HepG2 (cell line): Measurements from ENCODE around the gene NPFFR1. TPM values are rescaled to one million over a fixed set of nuclear protein-coding genes. Genes with fewer than 3 reads are reported as not detected.

Experiments
- ARHGAP35 ChIP-seq: sonication (generic); formaldehyde crosslinking; IDR thresholded peaks from 2 replicates; pipeline ENCODE4 v1.9.0; 2022; ENCODE audit warnings: mild to moderate bottlenecking, inconsistent platforms, moderate library complexity, missing genetic modification reagents, borderline replicate concordance
- HMGXB4 ChIP-seq, 2 experiments: sonication (generic) in 1 of 2; formaldehyde crosslinking in 1 of 2; IDR thresholded peaks; 2 replicates each; pipeline versions ENCODE4 v1.4.0 to v1.6.1; 2018 to 2020; ENCODE audit warnings: missing genetic modification reagents in 2 of 2, borderline replicate concordance in 1 of 2, low read depth in 1 of 2, mild to moderate bottlenecking in 1 of 2, missing biosample characterization in 1 of 2
- HOMEZ ChIP-seq: IDR thresholded peaks from 2 replicates; pipeline ENCODE4 v1.6.1; 2016; ENCODE audit warnings: low read depth
- KAT7 ChIP-seq: IDR thresholded peaks from 2 replicates; pipeline ENCODE4 v1.6.1; 2018; ENCODE audit warnings: borderline replicate concordance, missing compliant biosample characterization
- MATR3 ChIP-seq: sonication (generic); formaldehyde crosslinking; IDR thresholded peaks from 2 replicates; pipeline ENCODE4 v1.4.0; 2020; ENCODE audit warnings: missing genetic modification reagents
- MEIS1 ChIP-seq: sonication (generic); formaldehyde crosslinking; IDR thresholded peaks from 2 replicates; pipeline ENCODE4 v1.9.0; 2021; ENCODE audit warnings: mild to moderate bottlenecking, missing genetic modification reagents, moderate library complexity, borderline replicate concordance
- MTA1 ChIP-seq: sonication (generic); formaldehyde crosslinking; IDR thresholded peaks from 2 replicates; pipeline ENCODE4 v1.4.0; 2020; ENCODE audit warnings: missing genetic modification reagents, mild to moderate bottlenecking, borderline replicate concordance
- MXI1 ChIP-seq: IDR thresholded peaks from 3 replicates; pipeline ENCODE4 v1.6.1; 2012; ENCODE audit warnings: low read depth, low read length, inconsistent platforms, borderline replicate concordance
- NCOR1 ChIP-seq: fragments of 200-600 bp; sonication (generic); IDR thresholded peaks from 2 replicates; pipeline ENCODE4 v1.7.0; 2017; ENCODE audit warnings: antibody characterized with exemption, low read length, borderline replicate concordance
- NR2F6 ChIP-seq, 2 experiments: IDR thresholded peaks; 2 replicates each; pipeline ENCODE4 v1.6.1; 2016; ENCODE audit warnings: antibody characterized with exemption in 1 of 2, mild to moderate bottlenecking in 1 of 2
- POLR2AphosphoS5 ChIP-seq: IDR thresholded peaks from 2 replicates; pipeline ENCODE4 v1.6.1; 2012; ENCODE audit warnings: low read depth, low read length
- RFX5 ChIP-seq: IDR thresholded peaks from 2 replicates; pipeline ENCODE4 v1.6.1; 2011; ENCODE audit warnings: low read depth, low read length, improper control_type of control experiment
- SKI ChIP-seq: fragments of 450-650 bp; IDR thresholded peaks from one replicate; pipeline ENCODE4 v1.6.1; 2018; ENCODE audit warnings: mild to moderate bottlenecking; ENCODE audit not compliant: partially characterized antibody
- SNRNP70 ChIP-seq: fragments of 200-400 bp; formaldehyde crosslinking; IDR thresholded peaks from 2 replicates; pipeline ENCODE4 v1.6.1; 2017; ENCODE audit warnings: mild to moderate bottlenecking, low read depth, low read length, moderate library complexity
- ZBTB38 ChIP-seq: sonication (generic); formaldehyde crosslinking; IDR thresholded peaks from 2 replicates; pipeline ENCODE4 v1.5.1; 2020; ENCODE audit warnings: mild to moderate bottlenecking, missing genetic modification reagents
- ZFP62 ChIP-seq: sonication (generic); formaldehyde crosslinking; IDR thresholded peaks from 2 replicates; pipeline ENCODE4 v1.4.0; 2020; ENCODE audit warnings: missing genetic modification reagents
- ZFY ChIP-seq: sonication (generic); formaldehyde crosslinking; IDR thresholded peaks from 2 replicates; pipeline ENCODE4 v1.4.0; 2020; ENCODE audit warnings: missing genetic modification reagents
- ZMAT3 ChIP-seq: sonication (generic); formaldehyde crosslinking; conservative IDR thresholded peaks from 2 replicates; pipeline ENCODE4 v1.7.0; 2021; ENCODE audit warnings: missing genetic modification reagents
- ZNF383 ChIP-seq: sonication (generic); formaldehyde crosslinking; IDR thresholded peaks from 2 replicates; pipeline ENCODE4 v1.4.0; 2020; ENCODE audit warnings: missing genetic modification reagents, mild to moderate bottlenecking, borderline replicate concordance
- polyA plus RNA-seq, 8 experiments: library from polyadenylated mRNA; depleted of rRNA in 3 of 8; stranded (reverse) in 7 of 8; unstranded in 1 of 8; fragments of >200 nt; fragmentation: Illumina TruSeq in 4 of 8; extraction: Trizol in 4 of 8; gene quantifications; 2 replicates each; pipeline versions ENCODE4 v1.2.1 to v1.2.3, GENCODE V29; 2011 to 2016; ENCODE audit warnings: low read depth in 4 of 8, missing spikeins in 1 of 8, mixed read lengths in 1 of 8; ENCODE audit not compliant: insufficient read depth in 1 of 8
- total RNA-seq, 5 experiments: library from RNA; depleted of rRNA; stranded (reverse); fragments of >200 nt; fragmentation: Illumina TruSeq; extraction: Trizol; gene quantifications; 2 replicates each; pipeline ENCODE4 v1.2.3, GENCODE V29; 2016; ENCODE audit warnings: low read depth in 1 of 5
- TF ChIP-seq, protein P1 (sequence below): sonication (generic); formaldehyde crosslinking; IDR thresholded peaks from 2 replicates; pipeline ENCODE4 v1.5.1; 2020; ENCODE audit warnings: mild to moderate bottlenecking, missing genetic modification reagents, borderline replicate concordance
- TF ChIP-seq, protein P2 (sequence below): sonication (generic); formaldehyde crosslinking; IDR thresholded peaks from 2 replicates; pipeline ENCODE4 v1.4.0; 2020; ENCODE audit warnings: missing genetic modification reagents

NPFFR1 gene
- total and polyA plus RNA-seq, 2 of the 13 experiments (the other 11 are each of a cell fraction or from before 2014, with no cell fraction given) = under 0.01 TPM; not detected in 1

- TF ChIP-seq NCOR1 (peak; percentile 29; the same call in 1 of the 2 replicates), SNRNP70 (no peak), SKI (peak; percentile 16), ZFY (CRISPR knock-in tag) (peak; percentile 89), MTA1 (CRISPR knock-in tag) (peak; percentile 1; the same call in 1 of the 2 replicates), ZNF383 (no peak), HMGXB4 (CRISPR knock-in tag; IDR thresholded peaks at IDR 0.05; ENCODE audit: borderline replicate concordance in 1 of 2, low read depth in 1 of 2) (peak; percentile 17 to 67; a peak in 2 of 4 replicates), KAT7 (CRISPR knock-in tag) (peak; percentile 64; the same call in 1 of the 2 replicates), MEIS1 (CRISPR knock-in tag) (peak; percentile 50; the same call in 1 of the 2 replicates), MATR3 (no peak), ZFP62 (CRISPR knock-in tag) (0 out of 2 replicates have a peak, but pooled peaks have one; percentile 50), RFX5 (no peak), NR2F6 (IDR thresholded peaks at IDR 0.05) (peak; percentile 41), NR2F6 (CRISPR knock-in tag; IDR thresholded peaks at IDR 0.05) (peak; percentile 54; the same call in 1 of the 2 replicates), ZMAT3 (peak; percentile 51; the same call in 1 of the 2 replicates), HOMEZ (peak; percentile 36; the same call in 1 of the 2 replicates), ARHGAP35 (peak; percentile 64; the same call in 1 of the 2 replicates), ZBTB38 (CRISPR knock-in tag) (peak; percentile 65), POLR2AphosphoS5 (peak; percentile 87), MXI1 (peak; percentile 98; the same call in 2 of the 3 replicates)
- TF ChIP-seq, protein P1, sequence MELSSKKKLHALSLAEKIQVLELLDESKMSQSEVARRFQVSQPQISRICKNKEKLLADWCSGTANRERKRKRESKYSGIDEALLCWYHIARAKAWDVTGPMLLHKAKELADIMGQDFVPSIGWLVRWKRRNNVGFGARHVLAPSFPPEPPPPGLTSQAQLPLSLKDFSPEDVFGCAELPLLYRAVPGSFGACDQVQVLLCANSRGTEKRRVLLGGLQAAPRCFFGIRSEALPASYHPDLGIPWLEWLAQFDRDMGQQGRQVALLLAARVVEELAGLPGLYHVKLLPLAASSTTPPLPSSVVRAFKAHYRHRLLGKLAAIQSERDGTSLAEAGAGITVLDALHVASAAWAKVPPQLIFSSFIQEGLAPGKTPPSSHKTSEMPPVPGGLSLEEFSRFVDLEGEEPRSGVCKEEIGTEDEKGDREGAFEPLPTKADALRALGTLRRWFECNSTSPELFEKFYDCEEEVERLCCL (CRISPR knock-in tag) = peak; percentile 21; the same call in 1 of the 2 replicates
- TF ChIP-seq, protein P2, sequence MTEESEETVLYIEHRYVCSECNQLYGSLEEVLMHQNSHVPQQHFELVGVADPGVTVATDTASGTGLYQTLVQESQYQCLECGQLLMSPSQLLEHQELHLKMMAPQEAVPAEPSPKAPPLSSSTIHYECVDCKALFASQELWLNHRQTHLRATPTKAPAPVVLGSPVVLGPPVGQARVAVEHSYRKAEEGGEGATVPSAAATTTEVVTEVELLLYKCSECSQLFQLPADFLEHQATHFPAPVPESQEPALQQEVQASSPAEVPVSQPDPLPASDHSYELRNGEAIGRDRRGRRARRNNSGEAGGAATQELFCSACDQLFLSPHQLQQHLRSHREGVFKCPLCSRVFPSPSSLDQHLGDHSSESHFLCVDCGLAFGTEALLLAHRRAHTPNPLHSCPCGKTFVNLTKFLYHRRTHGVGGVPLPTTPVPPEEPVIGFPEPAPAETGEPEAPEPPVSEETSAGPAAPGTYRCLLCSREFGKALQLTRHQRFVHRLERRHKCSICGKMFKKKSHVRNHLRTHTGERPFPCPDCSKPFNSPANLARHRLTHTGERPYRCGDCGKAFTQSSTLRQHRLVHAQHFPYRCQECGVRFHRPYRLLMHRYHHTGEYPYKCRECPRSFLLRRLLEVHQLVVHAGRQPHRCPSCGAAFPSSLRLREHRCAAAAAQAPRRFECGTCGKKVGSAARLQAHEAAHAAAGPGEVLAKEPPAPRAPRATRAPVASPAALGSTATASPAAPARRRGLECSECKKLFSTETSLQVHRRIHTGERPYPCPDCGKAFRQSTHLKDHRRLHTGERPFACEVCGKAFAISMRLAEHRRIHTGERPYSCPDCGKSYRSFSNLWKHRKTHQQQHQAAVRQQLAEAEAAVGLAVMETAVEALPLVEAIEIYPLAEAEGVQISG (CRISPR knock-in tag) = peak; percentile 79; the same call in 1 of the 2 replicates
Measured at GRCh38 chr10:70233109-70233938, 50.5 kb downstream of the NPFFR1 start, which contains the start of gene PPA1 (continued).
